NCI-H2107 (cell line): ENCODE measurements around the gene HNRNPUL1.
"Not testable (repeated sequence)": the region's sequence is repeated elsewhere in the genome, so short reads cannot be mapped to it uniquely, and the experiment has no call there.

Experiments used
- DNase-seq: peaks from one replicate; lab custom pipeline; 2025; lab: John Stamatoyannopoulos, UW

The HNRNPUL1 gene

GRCh38 chr19:41263850-41264580 is at the start of gene HNRNPUL1:
Gene HNRNPUL1 (plus strand): TSS chr19:41264372. CDS start chr19:41264504, 132 bp downstream.
- DNase-seq = peak; percentile 100

GRCh38 chr19:41217741-41218140 is 46.4 kb upstream of the HNRNPUL1 start:
- DNase-seq = no peak

- DNase-seq = no peak
These were observed 45.9 kb upstream of the HNRNPUL1 start for GRCh38 chr19:41218249-41218614.

GRCh38 chr19:41218615-41219507 is 45.3 kb upstream of the HNRNPUL1 start, which contains the start of gene AXL:
Gene AXL (plus strand): TSS chr19:41219223. CDS start chr19:41219393, 170 bp downstream.
- DNase-seq = no peak

- no peak for DNase-seq
These were observed 44.1 kb upstream of the HNRNPUL1 start for GRCh38 chr19:41219924-41220567.

GRCh38 chr19:41220811-41221210 is 43.4 kb upstream of the HNRNPUL1 start:
- no peak for DNase-seq

- DNase-seq = no peak
These were observed 42.5 kb upstream of the HNRNPUL1 start for GRCh38 chr19:41221514-41222205.

GRCh38 chr19:41222240-41222639 is 41.9 kb upstream of the HNRNPUL1 start:
- no peak for DNase-seq

GRCh38 chr19:41223431-41224234 is 40.5 kb upstream of the HNRNPUL1 start:
- DNase-seq = no peak

- DNase-seq = no peak
These were observed 39.5 kb upstream of the HNRNPUL1 start for GRCh38 chr19:41224632-41225031.

GRCh38 chr19:41225238-41226052 is 38.7 kb upstream of the HNRNPUL1 start:
- no peak for DNase-seq

- DNase-seq = no peak
These were observed 37.9 kb upstream of the HNRNPUL1 start for GRCh38 chr19:41226053-41226873.

- DNase-seq = no peak
These were observed 37.2 kb upstream of the HNRNPUL1 start for GRCh38 chr19:41226874-41227390.

- DNase-seq = no peak
These were observed 35.7 kb upstream of the HNRNPUL1 start for GRCh38 chr19:41228486-41228885.

GRCh38 chr19:41229338-41229737 is 34.8 kb upstream of the HNRNPUL1 start:
- DNase-seq = not testable (repeated sequence)

- no peak for DNase-seq
These were observed 33.9 kb upstream of the HNRNPUL1 start for GRCh38 chr19:41230067-41230857.

GRCh38 chr19:41232686-41233085 is 31.5 kb upstream of the HNRNPUL1 start:
- no peak for DNase-seq

- no peak for DNase-seq
These were observed 30.4 kb upstream of the HNRNPUL1 start for GRCh38 chr19:41233748-41234240.
